SKM-1 (cell line): Measurements from ENCODE around the gene DMD.

Experiments
- DNase-seq: peaks from one replicate; lab custom pipeline; 2025; ENCODE audit not compliant: unreplicated experiment; lab: John Stamatoyannopoulos, UW

Gene DMD

GRCh38 chrX:31796624-31797023, 1414.7 kb downstream of the DMD start:
- no peak for DNase-seq

- DNase-seq = no peak
These were observed 1463.9 kb downstream of the DMD start for GRCh38 chrX:31747411-31747810.

DNA sequence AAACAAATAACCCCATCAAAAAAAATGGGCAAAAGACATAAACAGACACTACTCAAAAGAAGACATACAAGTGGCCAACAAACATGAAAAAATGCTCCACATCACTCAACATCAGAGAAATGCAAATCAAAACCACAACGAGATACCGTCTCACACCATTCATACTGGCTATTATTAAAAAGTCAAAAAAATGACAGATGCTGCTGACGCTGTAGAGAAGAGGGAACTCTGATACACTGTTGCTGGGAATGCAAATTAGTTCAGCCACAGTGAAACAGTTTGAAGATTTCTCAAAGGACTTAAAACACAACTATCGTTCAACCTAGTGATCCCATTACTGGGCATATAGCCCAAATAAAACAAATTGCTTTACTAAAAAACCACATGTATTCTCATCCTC, 1468.3 kb downstream of the DMD start:
- DNase-seq = no peak

GRCh38 chrX:31717474-31717873, 1493.9 kb downstream of the DMD start:
- no peak for DNase-seq

- no peak for DNase-seq
These were observed 1495.7 kb downstream of the DMD start for GRCh38 chrX:31715675-31716074.

- no peak for DNase-seq
These were observed 1496.6 kb downstream of the DMD start for GRCh38 chrX:31714797-31715196.

- no peak for DNase-seq
These were observed 1498.2 kb downstream of the DMD start for GRCh38 chrX:31713120-31713519.

- DNase-seq = no peak
These were observed 1500.2 kb downstream of the DMD start for GRCh38 chrX:31711166-31711565.

GRCh38 chrX:31708116-31708515, 1503.2 kb downstream of the DMD start:
- DNase-seq = no peak

GRCh38 chrX:31706466-31706865, 1504.9 kb downstream of the DMD start:
- DNase-seq = no peak

DNA sequence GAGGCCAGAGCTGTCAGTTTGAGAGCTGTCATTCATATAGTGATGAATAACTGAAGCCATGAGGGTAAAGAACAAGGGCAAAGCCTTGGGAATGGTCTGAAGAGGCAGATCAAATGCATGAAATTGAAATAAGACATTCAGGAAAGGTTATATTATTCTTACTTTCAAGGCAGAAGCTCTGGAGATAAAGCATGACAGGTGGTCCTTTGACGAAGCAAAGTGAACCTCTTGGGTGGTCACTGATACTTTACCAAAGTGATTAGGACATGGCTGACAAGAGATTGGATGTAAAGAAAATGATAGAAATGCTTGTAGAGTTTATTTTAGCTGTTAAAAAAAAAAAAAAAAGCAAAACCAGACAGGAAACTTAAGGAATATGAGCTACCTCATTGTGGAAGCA, 1505.5 kb downstream of the DMD start:
- DNase-seq = no peak

DNA sequence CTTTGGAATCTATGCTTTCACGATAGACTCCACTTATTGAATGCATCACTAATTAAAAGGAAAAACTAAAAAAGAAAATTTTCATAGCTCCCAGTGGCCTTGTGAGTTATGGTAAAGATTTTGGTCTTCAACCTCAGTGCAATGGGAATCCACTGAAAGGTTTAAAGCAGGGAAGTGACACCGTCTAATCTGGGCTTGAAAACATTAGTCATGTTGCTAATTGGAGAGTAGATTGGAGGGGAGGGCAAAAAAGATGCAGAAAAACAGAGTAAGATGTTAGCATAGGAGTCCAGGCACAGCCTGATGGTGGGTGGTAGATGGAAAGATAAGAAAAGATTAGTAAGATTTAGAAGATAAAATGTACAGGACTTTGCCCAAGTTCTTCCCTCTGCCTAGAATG, 1506.4 kb downstream of the DMD start:
- DNase-seq = no peak

DNA sequence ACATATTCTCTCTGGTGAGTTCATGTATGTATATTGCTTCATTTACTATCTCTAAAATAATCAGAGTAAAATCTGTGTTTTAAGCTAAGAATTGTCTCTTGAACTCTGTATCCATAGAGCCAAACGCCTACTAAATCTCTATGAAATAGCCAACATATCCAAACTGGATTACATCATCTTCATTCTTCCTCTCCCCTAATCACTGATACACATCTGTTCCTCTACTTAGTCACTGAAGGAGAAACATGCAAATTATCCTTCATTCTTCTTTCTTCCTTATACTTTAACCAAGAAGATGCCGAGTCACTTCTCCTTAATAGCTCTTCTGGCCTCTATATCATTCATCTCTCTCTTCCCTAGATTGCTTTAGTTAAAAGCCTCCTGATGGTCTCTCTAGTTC, 1509.1 kb downstream of the DMD start:
- DNase-seq = no peak

GRCh38 chrX:31697294-31697916, 1513.9 kb downstream of the DMD start:
- DNase-seq = no peak

DNA sequence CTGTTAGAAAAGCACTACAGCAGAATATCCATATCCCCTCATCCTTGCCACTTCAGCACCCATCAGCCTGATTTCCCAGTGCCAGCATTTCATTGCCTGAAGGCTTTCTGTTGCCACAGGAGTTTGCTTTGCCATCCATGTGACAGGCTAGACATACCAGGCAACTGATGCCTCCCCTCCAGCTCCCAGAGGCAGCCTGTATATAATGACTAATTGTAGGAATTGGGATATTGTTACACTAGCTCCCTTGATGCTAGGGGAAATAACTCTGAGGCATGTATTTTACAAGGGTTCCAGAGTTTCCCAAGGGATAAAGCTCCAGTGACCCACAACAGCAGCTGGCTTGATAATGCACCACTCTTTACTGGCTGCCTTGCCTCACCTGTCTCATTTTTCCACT, 1531.5 kb downstream of the DMD start:
- no peak for DNase-seq

GRCh38 chrX:31670245-31670644, 1541.1 kb downstream of the DMD start:
- DNase-seq = no peak

DNA sequence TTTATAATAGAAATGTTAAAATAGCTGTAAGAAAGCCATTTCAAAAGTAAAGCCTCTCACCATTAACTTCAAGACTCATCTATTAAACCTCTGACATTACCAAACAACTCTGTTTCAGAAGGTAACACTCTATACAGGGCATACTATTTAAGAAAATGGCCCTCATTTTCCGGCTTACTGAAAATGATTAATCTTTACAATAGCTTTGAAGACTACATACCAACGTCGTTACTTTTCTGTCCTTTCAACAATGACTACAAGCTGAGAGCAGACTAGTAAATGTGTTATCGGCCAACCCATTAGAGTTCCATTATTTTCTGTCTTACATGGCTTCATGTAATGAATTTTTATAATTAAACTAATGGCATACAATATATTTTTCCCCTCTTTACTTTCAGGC, 1545.9 kb downstream of the DMD start:
- DNase-seq = no peak

GRCh38 chrX:31663172-31663571, 1548.2 kb downstream of the DMD start:
- DNase-seq = no peak

DNA sequence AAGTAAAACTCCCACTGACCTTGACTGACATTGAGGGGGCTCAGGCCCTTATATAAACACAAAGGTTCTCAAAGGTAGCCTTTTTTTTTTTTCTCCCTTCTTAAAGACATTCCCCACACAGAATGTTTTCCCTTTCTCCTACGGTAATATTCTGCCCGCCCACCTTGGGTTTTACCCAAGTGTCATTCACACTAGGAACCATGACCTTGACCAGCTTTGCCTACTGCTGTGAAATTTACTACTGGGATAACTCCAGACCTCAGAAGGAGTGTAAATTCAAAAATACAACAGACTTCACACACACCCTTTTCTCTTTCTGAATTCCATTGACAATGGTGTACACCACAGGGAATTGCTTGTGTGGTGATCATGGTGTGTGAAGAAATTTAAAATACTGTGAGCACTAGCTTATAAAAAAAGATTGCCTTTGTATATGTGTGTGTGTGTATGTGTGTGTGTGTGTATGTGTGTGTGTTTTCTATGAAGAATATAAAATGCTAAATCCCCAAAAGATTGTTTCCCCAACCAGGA, 1550.0 kb downstream of the DMD start:
- DNase-seq = no peak

GRCh38 chrX:31658360-31658759, 1553.0 kb downstream of the DMD start:
- DNase-seq = no peak

- no peak for DNase-seq
These were observed 1555.3 kb downstream of the DMD start for GRCh38 chrX:31656013-31656412.

GRCh38 chrX:31653422-31653821, 1557.9 kb downstream of the DMD start:
- DNase-seq = no peak

GRCh38 chrX:31652650-31653049, 1558.7 kb downstream of the DMD start:
- DNase-seq = no peak
